K562 (cell line): ENCODE measurements around the gene MARS1. TPM values are rescaled to one million over a fixed set of nuclear protein-coding genes. Genes with fewer than 3 reads are reported as not detected.

Source experiments
- ATAC-seq: fragments of 200-7000 bp; cut with Tn5 transposase; 3 replicates; pipeline ENCODE4 v1.9.1; 2020; ENCODE audit warnings: moderate library complexity
- BruUV-seq: library from RNA; stranded (reverse); fragments of 400-500 nt; replicated peaks from 2 replicates; lab custom pipeline; 2021; lab: Mats Ljungman, UMichigan
- CTCF ChIA-PET: fragments of 300-600 bp; formaldehyde crosslinking; extraction: SDS; loops from one replicate; lab custom pipeline; 2021; ENCODE audit warnings: low intra/inter-chr PET ratio; lab: Yijun Ruan, JAX
- POLR2A ChIA-PET: fragments of 300-600, 350-650 bp; sonication (Branson Sonifier 250); formaldehyde crosslinking; extraction: SDS; loops from one replicate; lab custom pipeline; 2021; ENCODE audit warnings: antibody characterized with exemption, inconsistent platforms; lab: Yijun Ruan, JAX
- DNase-seq, 4 experiments: peaks; one replicate each; pipeline versions ENCODE4 v3.0.0 to v3.0.0-alpha.2; 2011 to 2018; ENCODE audit warnings: low spot score in 3 of 4, mixed read lengths in 3 of 4; ENCODE audit errors: extremely low read depth in 1 of 4
- FAIRE-seq: peaks from 2 replicates; lab custom pipeline; 2011; peaks lifted over from hg19 to GRCh38; lab: Jason Lieb, UNC
- H2AFZ ChIP-seq: 2 replicates; pipeline ENCODE4 v1.6.0; 2011; ENCODE audit warnings: low read depth, low read length, control low read depth, inconsistent platforms
- H3K27ac ChIP-seq: fragments of 200-600 bp; 3 replicates; pipeline ENCODE4 v1.8.0; 2011; ENCODE audit warnings: low read depth, mild to moderate bottlenecking, control low read depth, inconsistent platforms, low read length, moderate library complexity, mixed read lengths; ENCODE audit errors: extremely low read depth
- H3K27me3 ChIP-seq, 2 experiments: fragments of 300-600 bp in 1 of 2; 2 replicates in 1 of 2; 3 replicates in 1 of 2; pipeline versions ENCODE4 v1.6.0 to v1.8.0; 2011; ENCODE audit warnings: inconsistent platforms in 2 of 2, low read length in 2 of 2, mild to moderate bottlenecking in 1 of 2, mixed read lengths in 1 of 2, moderate library complexity in 1 of 2; ENCODE audit not compliant: control insufficient read depth in 2 of 2, insufficient read depth in 2 of 2
- H3K36me3 ChIP-seq: fragments of 300-600 bp; 3 replicates; pipeline ENCODE4 v1.8.0; 2011; ENCODE audit warnings: mild to moderate bottlenecking, low read length, inconsistent platforms; ENCODE audit not compliant: control insufficient read depth, insufficient read depth
- H3K4me1 ChIP-seq, 2 experiments: fragments of 200-600 bp in 1 of 2; replicated peaks in 1 of 2; 2 replicates in 1 of 2; 3 replicates in 1 of 2; pipeline versions ENCODE4 v1.5.1 to v1.8.0; 2011; ENCODE audit warnings: inconsistent platforms in 2 of 2, low read length in 2 of 2, mild to moderate bottlenecking in 1 of 2, mixed read lengths in 1 of 2, moderate library complexity in 1 of 2; ENCODE audit not compliant: control insufficient read depth in 2 of 2, insufficient read depth in 2 of 2
- H3K4me2 ChIP-seq: 2 replicates; pipeline ENCODE4 v1.6.1; 2011; ENCODE audit warnings: low read length, control low read depth, inconsistent platforms, mixed read lengths; ENCODE audit not compliant: insufficient read depth
- H3K4me3 ChIP-seq: fragments of 200-600 bp; sonication (generic), shearing (Covaris generic); 2 replicates; pipeline ENCODE4 v1.5.1; 2016; ENCODE audit warnings: control low read depth, inconsistent platforms
- H3K79me2 ChIP-seq: fragments of 200-600 bp; 3 replicates; pipeline ENCODE4 v1.8.0; 2011; ENCODE audit warnings: low read length, inconsistent platforms; ENCODE audit not compliant: control insufficient read depth, insufficient read depth
- H3K9ac ChIP-seq, 2 experiments: 2 replicates each; pipeline versions ENCODE4 v1.6.0 to v1.6.1; 2011; ENCODE audit warnings: low read depth in 2 of 2, low read length in 2 of 2, control low read depth in 1 of 2, inconsistent platforms in 1 of 2, mild to moderate bottlenecking in 1 of 2, mixed read lengths in 1 of 2; ENCODE audit not compliant: insufficient read depth in 1 of 2
- H3K9me1 ChIP-seq: one replicate; pipeline ENCODE4 v1.6.0; 2011; ENCODE audit warnings: inconsistent platforms, mild to moderate bottlenecking, low read length, moderate library complexity; ENCODE audit not compliant: control insufficient read depth, insufficient read depth
- H3K9me3 ChIP-seq: replicated peaks from 2 replicates; pipeline ENCODE4 v1.5.1; 2011; ENCODE audit warnings: low read depth, low read length, inconsistent platforms; ENCODE audit not compliant: control insufficient read depth, insufficient read depth
- H4K20me1 ChIP-seq: replicated peaks from 2 replicates; pipeline ENCODE4 v1.6.1; 2011; ENCODE audit warnings: low read length, inconsistent platforms, mixed read lengths; ENCODE audit not compliant: control insufficient read depth, insufficient read depth
- CEBPG ChIP-seq, 3 experiments: fragments of 200-800 bp in 1 of 3; sonication (Bioruptor generic) in 1 of 3; sonication (generic) in 1 of 3; formaldehyde crosslinking in 1 of 3; IDR thresholded peaks in 2 of 3; conservative IDR thresholded peaks in 1 of 3; 2 replicates each; pipeline versions ENCODE4 v1.6.1 to v1.8.0; 2016 to 2022; ENCODE audit warnings: missing compliant biosample characterization in 2 of 3, missing genetic modification characterization in 2 of 3, mild to moderate bottlenecking in 1 of 3, missing genetic modification reagents in 1 of 3
- ELF2 ChIP-seq: fragments of 250-450 bp; sonication (Bioruptor Pico); IDR thresholded peaks from 2 replicates; pipeline ENCODE4 v1.5.0; 2021; ENCODE audit warnings: mild to moderate bottlenecking
- FOXA3 ChIP-seq, 2 experiments: fragments of 450-650 bp in 1 of 2; sonication (generic) in 1 of 2; formaldehyde crosslinking; IDR thresholded peaks in 1 of 2; conservative IDR thresholded peaks in 1 of 2; 2 replicates each; pipeline versions ENCODE4 v1.4.0 to v1.8.0; 2020 to 2022; ENCODE audit warnings: mild to moderate bottlenecking in 2 of 2, missing genetic modification reagents in 1 of 2
- HINFP ChIP-seq: fragments of 450-650 bp; conservative IDR thresholded peaks from 2 replicates; pipeline ENCODE4 v1.6.1; 2016; ENCODE audit warnings: missing genetic modification characterization, low read depth, mild to moderate bottlenecking, control low read depth, missing compliant biosample characterization
- IRF2 ChIP-seq: sonication (generic); formaldehyde crosslinking; IDR thresholded peaks from 2 replicates; pipeline ENCODE4 v1.8.1; 2022; ENCODE audit warnings: mild to moderate bottlenecking, missing genetic modification reagents
- KAT2B ChIP-seq: IDR thresholded peaks from one replicate; pipeline ENCODE4 v1.6.1; 2012; ENCODE audit warnings: low read depth, mild to moderate bottlenecking, control low read depth, inconsistent platforms, low read length, moderate library complexity
- MAFF ChIP-seq: IDR thresholded peaks from 2 replicates; pipeline ENCODE4 v1.6.1; 2012; ENCODE audit warnings: low read length, improper control_type of control experiment
- MCM3 ChIP-seq: fragments of 450-650 bp; IDR thresholded peaks from 2 replicates; pipeline ENCODE4 v1.6.1; 2016
- POLR2G ChIP-seq: fragments of 200-400 bp; formaldehyde crosslinking; IDR thresholded peaks from 2 replicates; pipeline ENCODE4 v1.6.1; 2017; ENCODE audit warnings: low read depth, mild to moderate bottlenecking, antibody characterized with exemption, low read length, moderate library complexity
- RBFOX2 ChIP-seq: fragments of 200-400 bp; formaldehyde crosslinking; IDR thresholded peaks from 2 replicates; pipeline ENCODE4 v1.6.1; 2017; ENCODE audit warnings: low read depth, mild to moderate bottlenecking, low read length, moderate library complexity
- SRF ChIP-seq, 2 experiments: fragments of 250-450, 450-650 bp in 1 of 2; sonication (Bioruptor Pico) in 1 of 2; sonication (generic) in 1 of 2; formaldehyde crosslinking; IDR thresholded peaks; 2 replicates each; pipeline versions ENCODE4 v1.5.0 to v1.5.1; 2020 to 2022; ENCODE audit warnings: mild to moderate bottlenecking in 1 of 2, missing genetic modification reagents in 1 of 2
- ZBTB33 ChIP-seq: sonication (generic); formaldehyde crosslinking; IDR thresholded peaks from 2 replicates; pipeline ENCODE4 v1.8.1; 2023; ENCODE audit warnings: mild to moderate bottlenecking, missing genetic modification reagents
- ZFP91 ChIP-seq: sonication (generic); formaldehyde crosslinking; IDR thresholded peaks from 2 replicates; pipeline ENCODE4 v1.8.0; 2022; ENCODE audit warnings: mild to moderate bottlenecking, missing genetic modification reagents
- ZNF79 ChIP-seq: fragments of 250-450 bp; sonication (Bioruptor Pico); IDR thresholded peaks from 2 replicates; pipeline ENCODE4 v1.4.0; 2020; ENCODE audit warnings: low read depth, mild to moderate bottlenecking, moderate library complexity
- WGBS: fragments of 100-300 bp; shearing (Covaris generic); methylation state at CpG from one replicate; pipeline ENCODE4 v1.1.6; 2016; ENCODE audit warnings: low coverage, mixed read lengths; ENCODE audit not compliant: insufficient coverage; ENCODE audit errors: missing lambda C conversion rate; 5-methylcytosine and 5-hydroxymethylcytosine counted together
- in situ Hi-C: fragments of 300-500 bp; cut with MboI; formaldehyde crosslinking; loops from 4 replicates; pipeline ENCODE4 v1.15.0; 2018; ENCODE audit warnings: inconsistent platforms, mixed read lengths
- intact Hi-C: fragments of 100-400 bp; cut with micrococcal nuclease; formaldehyde crosslinking; loops from 2 replicates; pipeline ENCODE4 v1.14.2; 2022
- polyA plus RNA-seq, 8 experiments: library from polyadenylated mRNA; depleted of rRNA in 4 of 8; stranded (reverse) in 5 of 8; unstranded in 3 of 8; fragments of >200 nt; fragmentation: Nextera tagmentation in 2 of 8; fragmentation: Illumina TruSeq in 1 of 8; extraction: Ambion mirVana in 2 of 8; extraction: Trizol in 1 of 8; gene quantifications; 2 replicates each; pipeline versions ENCODE4 v1.2.1 to v1.2.3, GENCODE V29; 2011 to 2014; ENCODE audit warnings: inconsistent platforms in 1 of 8, missing spikeins in 1 of 8
- total RNA-seq, 7 experiments: library from RNA; depleted of rRNA in 6 of 7; stranded (reverse); fragments of >200 nt in 6 of 7; fragmentation: Illumina TruSeq in 2 of 7; extraction: Trizol in 2 of 7; gene quantifications; 2 replicates each; pipeline versions ENCODE4 v1.2.1 to v1.2.3, GENCODE V29; 2011 to 2021; ENCODE audit warnings: low replicate concordance in 1 of 7

Gene MARS1
- total and polyA plus RNA-seq, 9 of the 15 experiments (the other 6 are each of a cell fraction or from before 2014, with no cell fraction given), result 117 to 382 (median 220) TPM

GRCh38 chr12:57498132-57498502 is 10.2 kb downstream of the MARS1 start:
- Histone ChIP-seq H3K4me1 (no peaks in the 10 kb centered on the region), H3K9ac (no peak overlapping the region), H4K20me1 (0 out of 2 replicates have a peak, but pooled peaks cover 3% of the 10 kb centered on the region), H3K4me2 (no peak overlapping the region), H3K9me1 (peaks cover 6% of the 10 kb centered on the region), H3K36me3 (peaks cover 69% of the 10 kb centered on the region), H3K27ac (no peak overlapping the region), H2AFZ (no peak overlapping the region), H3K4me3 (no peak overlapping the region), H3K27me3 (no peaks in the 10 kb centered on the region), H3K9me3 (0 out of 2 replicates have a peak, but pooled peaks cover 3% of the 10 kb centered on the region), H3K79me2 (peaks cover 9% of the 10 kb centered on the region; the same call in 1 of the 3 replicates)
- intact Hi-C loops, result no loop called here
- DNase-seq, result no peak
- ChIA-PET POLR2A (interaction anchor here (0.6 to 2.3 kb wide), 7 partner anchors 9 to 91 kb away, joined by 3 to 9 read pairs (median 4); partner anchors contain the start of gene MARS1), CTCF (no interaction called here)
- TF ChIP-seq MCM3, result no peak
- TF ChIP-seq RBFOX2, result peak; percentile 52
- no peak for TF ChIP-seq ZFP91
- TF ChIP-seq POLR2G, result peak; percentile 55; the same call in 1 of the 2 replicates
- no peak for TF ChIP-seq IRF2 (CRISPR knock-in tag)
- 0 out of 2 replicates have a peak, but pooled peaks have one; percentile 30 for TF ChIP-seq CEBPG (CRISPR knock-in tag; IDR thresholded peaks at IDR 0.05)
- no peak for TF ChIP-seq CEBPG (tag; conservative IDR thresholded peaks at IDR 0.05 in 1 of 2, IDR thresholded peaks at IDR 0.05 in 1 of 2)
- TF ChIP-seq FOXA3 (CRISPR knock-in tag; conservative IDR thresholded peaks at IDR 0.05 in 1 of 2, IDR thresholded peaks at IDR 0.05 in 1 of 2), result peak in 1 of 2 experiments; percentile 59; a peak in 1 of 4 replicates
- peak; percentile 85 for TF ChIP-seq ZBTB33
- TF ChIP-seq SRF (CRISPR knock-in tag; IDR thresholded peaks at IDR 0.05), result no peak
- TF ChIP-seq ZNF79 (CRISPR knock-in tag), result no peak
- no peak for TF ChIP-seq ELF2 (CRISPR knock-in tag)
- TF ChIP-seq KAT2B, result no peak
- TF ChIP-seq HINFP (tag), result no peak
- no peak for TF ChIP-seq MAFF
- peak; percentile 39 for ATAC-seq
- no TSS peak for BruUV-seq
- in situ Hi-C loops, result no loop called here
- WGBS, result 95% methylated on average over 9 of the region's 9 CpGs
- no peak for FAIRE-seq
